HG03575 (cell line): Measurements from ENCODE around the gene ANLN.
"Not testable (repeated sequence)": the region's sequence is repeated elsewhere in the genome, so short reads cannot be mapped to it uniquely, and the experiment has no call there.

Source experiments
- ATAC-seq: cut with Tn5 transposase; IDR thresholded peaks from one replicate; pipeline ENCODE4 v1.9.1; 2021; ENCODE audit not compliant: unreplicated experiment, insufficient number of reproducible peaks, low FRiP score; ENCODE audit errors: extremely low read depth

ANLN gene

GRCh38 chr7:36369171-36369570, 20.5 kb upstream of the ANLN start:
- no peak for ATAC-seq

GRCh38 chr7:36370046-36370445, 19.6 kb upstream of the ANLN start:
- ATAC-seq, result no peak

GRCh38 chr7:36372156-36372555, 17.5 kb upstream of the ANLN start:
- no peak for ATAC-seq

- ATAC-seq, result not testable (repeated sequence)
Observed at GRCh38 chr7:36378555-36378954, 11.1 kb upstream of the ANLN start.

- no peak for ATAC-seq
Observed at GRCh38 chr7:36379831-36380504, 9.7 kb upstream of the ANLN start.

- ATAC-seq, result no peak
Observed at GRCh38 chr7:36381056-36381455, 8.6 kb upstream of the ANLN start.

- ATAC-seq, result not testable (repeated sequence)
Observed at GRCh38 chr7:36383284-36383683, 6.4 kb upstream of the ANLN start.

- not testable (repeated sequence) for ATAC-seq
Observed at GRCh38 chr7:36385646-36386045, 4.0 kb upstream of the ANLN start.

- ATAC-seq, result no peak
Observed at GRCh38 chr7:36387435-36388231, 2.0 kb upstream of the ANLN start.

- ATAC-seq, result no peak
Observed at GRCh38 chr7:36388423-36388822, 1.2 kb upstream of the ANLN start.

- no peak for ATAC-seq
Observed at GRCh38 chr7:36390199-36391090, 783 bp downstream of the ANLN start.

GRCh38 chr7:36391436-36392198, 2.0 kb downstream of the ANLN start:
- no peak for ATAC-seq

GRCh38 chr7:36393826-36394225, 4.2 kb downstream of the ANLN start:
- ATAC-seq, result no peak

- no peak for ATAC-seq
Observed at GRCh38 chr7:36395171-36395894, 5.7 kb downstream of the ANLN start.

GRCh38 chr7:36396150-36396549, 6.5 kb downstream of the ANLN start:
- no peak for ATAC-seq

GRCh38 chr7:36400036-36400435, 10.4 kb downstream of the ANLN start:
- no peak for ATAC-seq

GRCh38 chr7:36400606-36401005, 10.9 kb downstream of the ANLN start:
- no peak for ATAC-seq

- no peak for ATAC-seq
Observed at GRCh38 chr7:36403452-36403851, 13.8 kb downstream of the ANLN start.
